HepG2 (cell line): ENCODE results near the gene ZNF23. TPM values are rescaled to one million over a fixed set of nuclear protein-coding genes. Genes with fewer than 3 reads are reported as not detected.
A peak's percentile ranks its signal among the peaks of the same experiment; 100 is the strongest.

Experiments
- AGO2 ChIP-seq: fragments of 200-400 bp; formaldehyde crosslinking; optimal IDR thresholded peaks from 2 replicates; pipeline ENCODE3; 2017; ENCODE audit warnings: mild to moderate bottlenecking, low read depth, low read length, moderate library complexity
- CHD4 ChIP-seq: fragments of 200-600 bp; sonication (generic); IDR thresholded peaks from 2 replicates; pipeline ENCODE4 v1.7.0; 2017; ENCODE audit warnings: mild to moderate bottlenecking, low read length, borderline replicate concordance
- EED ChIP-seq: sonication (generic); formaldehyde crosslinking; IDR thresholded peaks from 2 replicates; pipeline ENCODE4 v1.5.0; 2020; ENCODE audit warnings: mild to moderate bottlenecking, missing genetic modification reagents
- EHMT2 ChIP-seq: fragments of 200-600 bp; sonication (generic); IDR thresholded peaks from 2 replicates; pipeline ENCODE4 v1.7.0; 2017; ENCODE audit warnings: antibody characterized with exemption, low read depth, low read length, borderline replicate concordance
- GATAD2A ChIP-seq: IDR thresholded peaks from 2 replicates; pipeline ENCODE4 v1.6.1; 2016
- IKZF1 ChIP-seq: fragments of 450-650 bp; IDR thresholded peaks from 2 replicates; pipeline ENCODE4 v1.7.1; 2016
- JARID2 ChIP-seq: sonication (generic); formaldehyde crosslinking; IDR thresholded peaks from 2 replicates; pipeline ENCODE4 v1.8.1; 2023; ENCODE audit warnings: missing genetic modification reagents, inconsistent platforms; ENCODE audit not compliant: insufficient replicate concordance
- NFKBIZ ChIP-seq: IDR thresholded peaks from 2 replicates; pipeline ENCODE4 v1.6.1; 2018; ENCODE audit warnings: missing genetic modification reagents, missing compliant biosample characterization
- RFXANK ChIP-seq: IDR thresholded peaks from 2 replicates; pipeline ENCODE4 v1.6.1; 2016
- SATB2 ChIP-seq: sonication (generic); formaldehyde crosslinking; IDR thresholded peaks from 2 replicates; pipeline ENCODE4 v1.5.0; 2020; ENCODE audit warnings: missing genetic modification reagents
- TAF1 ChIP-seq: sonication (generic); formaldehyde crosslinking; IDR thresholded peaks from 2 replicates; pipeline ENCODE4 v1.4.0; 2020; ENCODE audit warnings: missing genetic modification reagents
- YY1 ChIP-seq: IDR thresholded peaks from 2 replicates; pipeline ENCODE4 v1.6.1; 2011; ENCODE audit warnings: low read length, low read depth, moderate library complexity, mild to moderate bottlenecking; ENCODE audit not compliant: insufficient read depth, insufficient replicate concordance
- ZFYVE20 ChIP-seq: sonication (generic); formaldehyde crosslinking; IDR thresholded peaks from 2 replicates; pipeline ENCODE4 v1.8.0; 2023; ENCODE audit warnings: low read depth, mild to moderate bottlenecking, moderate library complexity, missing genetic modification reagents, borderline replicate concordance
- ZNF160 ChIP-seq: sonication (generic); formaldehyde crosslinking; IDR thresholded peaks from 2 replicates; pipeline ENCODE4 v1.8.0; 2022; ENCODE audit warnings: mild to moderate bottlenecking, inconsistent platforms, missing genetic modification reagents
- ZNF180 ChIP-seq: sonication (generic); formaldehyde crosslinking; IDR thresholded peaks from 2 replicates; pipeline ENCODE4 v1.4.0; 2020; ENCODE audit warnings: low read depth, missing genetic modification reagents, borderline replicate concordance
- ZNF274 ChIP-seq: sonication (generic); formaldehyde crosslinking; IDR thresholded peaks from 2 replicates; pipeline ENCODE4 v1.5.1; 2020; ENCODE audit warnings: mild to moderate bottlenecking, missing genetic modification reagents
- ZNF367 ChIP-seq: sonication (generic); formaldehyde crosslinking; IDR thresholded peaks from 2 replicates; pipeline ENCODE4 v1.4.0; 2020; ENCODE audit warnings: missing genetic modification reagents, borderline replicate concordance
- ZNF501 ChIP-seq: sonication (generic); formaldehyde crosslinking; IDR thresholded peaks from 2 replicates; pipeline ENCODE4 v1.5.1; 2020; ENCODE audit warnings: mild to moderate bottlenecking, moderate library complexity, missing genetic modification reagents
- ZNF570 ChIP-seq: sonication (generic); formaldehyde crosslinking; IDR thresholded peaks from 2 replicates; pipeline ENCODE4 v1.4.0; 2020; ENCODE audit warnings: mild to moderate bottlenecking, missing genetic modification reagents, borderline replicate concordance
- ZNF747 ChIP-seq: sonication (generic); formaldehyde crosslinking; IDR thresholded peaks from 2 replicates; pipeline ENCODE4 v1.8.1; 2023; ENCODE audit warnings: missing genetic modification reagents, mild to moderate bottlenecking, borderline replicate concordance
- polyA plus RNA-seq, 8 experiments: library from polyadenylated mRNA; depleted of rRNA in 3 of 8; stranded (reverse) in 7 of 8; unstranded in 1 of 8; fragments of >200 nt; fragmentation: Illumina TruSeq in 4 of 8; extraction: Trizol in 4 of 8; gene quantifications; 2 replicates each; pipeline versions ENCODE4 v1.2.1 to v1.2.3, GENCODE V29; 2011 to 2016; ENCODE audit warnings: low read depth in 4 of 8, missing spikeins in 1 of 8, mixed read lengths in 1 of 8; ENCODE audit not compliant: insufficient read depth in 1 of 8
- total RNA-seq, 5 experiments: library from RNA; depleted of rRNA; stranded (reverse); fragments of >200 nt; fragmentation: Illumina TruSeq; extraction: Trizol; gene quantifications; 2 replicates each; pipeline ENCODE4 v1.2.3, GENCODE V29; 2016; ENCODE audit warnings: low read depth in 1 of 5
- TF ChIP-seq, protein P1 (sequence below), 2 experiments: sonication (generic) in 1 of 2; formaldehyde crosslinking in 1 of 2; IDR thresholded peaks; 2 replicates each; pipeline versions ENCODE4 v1.6.1 to v1.9.0; 2014 to 2022; ENCODE audit warnings: antibody characterized with exemption in 1 of 2, borderline replicate concordance in 1 of 2, inconsistent platforms in 1 of 2, low read depth in 1 of 2, missing genetic modification reagents in 1 of 2
- TF ChIP-seq, protein P2 (sequence below): sonication (generic); formaldehyde crosslinking; IDR thresholded peaks from 2 replicates; pipeline ENCODE4 v1.8.0; 2022; ENCODE audit warnings: mild to moderate bottlenecking, missing genetic modification reagents; ENCODE audit not compliant: insufficient replicate concordance

Gene ZNF23
- total and polyA plus RNA-seq, 2 of the 13 experiments (the other 11 are each of a cell fraction or from before 2014, with no cell fraction given): 8.6 to 12.2 TPM

DNA sequence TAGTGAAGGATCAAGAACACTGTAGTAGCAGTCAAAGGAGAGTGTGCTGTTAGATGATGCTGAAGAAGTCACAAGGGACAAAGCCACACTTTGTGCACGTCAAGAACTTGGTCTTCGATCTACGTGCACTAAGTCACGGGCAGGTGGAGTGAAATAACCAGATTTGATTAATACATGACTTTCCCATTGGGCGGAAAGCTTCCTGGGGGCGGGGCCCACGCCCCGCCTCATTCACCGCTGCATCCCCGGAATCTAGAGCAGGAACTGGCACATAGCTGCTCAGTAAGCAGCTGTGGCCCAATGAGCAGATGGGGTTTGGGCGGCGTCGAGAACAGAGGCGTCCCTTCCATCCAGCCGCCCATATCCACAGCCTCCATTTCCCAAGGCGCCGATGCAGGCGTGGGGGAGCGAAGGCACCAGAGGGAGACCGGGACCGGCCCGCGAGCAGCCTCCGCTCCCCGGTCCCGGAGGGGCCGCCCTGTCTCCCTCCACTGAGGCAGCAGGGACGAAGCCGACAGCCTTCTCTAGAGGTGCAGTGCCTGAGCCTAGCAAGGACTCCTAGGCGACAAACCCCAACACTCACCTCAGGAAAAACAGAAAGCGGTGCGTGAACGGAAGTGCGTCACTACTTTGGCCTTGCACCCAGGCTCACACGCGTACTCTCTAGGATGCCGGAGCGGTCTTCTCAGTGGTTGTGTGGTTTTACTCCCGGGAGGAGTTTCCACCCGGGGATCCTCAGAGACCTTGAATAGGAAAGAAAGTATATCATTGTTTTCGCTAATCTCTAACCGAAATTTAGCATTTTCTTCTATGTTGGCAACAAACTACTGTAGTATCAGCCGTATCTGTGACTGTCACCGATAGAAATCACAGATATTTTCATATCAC lies 22.2 kb upstream of the ZNF23 start (continued):
- TF ChIP-seq, protein P1, sequence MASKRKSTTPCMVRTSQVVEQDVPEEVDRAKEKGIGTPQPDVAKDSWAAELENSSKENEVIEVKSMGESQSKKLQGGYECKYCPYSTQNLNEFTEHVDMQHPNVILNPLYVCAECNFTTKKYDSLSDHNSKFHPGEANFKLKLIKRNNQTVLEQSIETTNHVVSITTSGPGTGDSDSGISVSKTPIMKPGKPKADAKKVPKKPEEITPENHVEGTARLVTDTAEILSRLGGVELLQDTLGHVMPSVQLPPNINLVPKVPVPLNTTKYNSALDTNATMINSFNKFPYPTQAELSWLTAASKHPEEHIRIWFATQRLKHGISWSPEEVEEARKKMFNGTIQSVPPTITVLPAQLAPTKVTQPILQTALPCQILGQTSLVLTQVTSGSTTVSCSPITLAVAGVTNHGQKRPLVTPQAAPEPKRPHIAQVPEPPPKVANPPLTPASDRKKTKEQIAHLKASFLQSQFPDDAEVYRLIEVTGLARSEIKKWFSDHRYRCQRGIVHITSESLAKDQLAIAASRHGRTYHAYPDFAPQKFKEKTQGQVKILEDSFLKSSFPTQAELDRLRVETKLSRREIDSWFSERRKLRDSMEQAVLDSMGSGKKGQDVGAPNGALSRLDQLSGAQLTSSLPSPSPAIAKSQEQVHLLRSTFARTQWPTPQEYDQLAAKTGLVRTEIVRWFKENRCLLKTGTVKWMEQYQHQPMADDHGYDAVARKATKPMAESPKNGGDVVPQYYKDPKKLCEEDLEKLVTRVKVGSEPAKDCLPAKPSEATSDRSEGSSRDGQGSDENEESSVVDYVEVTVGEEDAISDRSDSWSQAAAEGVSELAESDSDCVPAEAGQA (IDR thresholded peaks at IDR 0.05; ENCODE audit: low read depth): peak; percentile 93
- TF ChIP-seq, protein P1 (CRISPR knock-in tag; IDR thresholded peaks at IDR 0.05; ENCODE audit: borderline replicate concordance): no peak
- TF ChIP-seq ZNF160 (peak; percentile 78; the same call in 1 of the 2 replicates), JARID2 (peak; percentile 56), ZNF180 (no peak), AGO2 (peak; percentile 78), EHMT2 (peak; percentile 81; the same call in 1 of the 2 replicates), ZNF274 (CRISPR knock-in tag) (peak; percentile 91), NFKBIZ (CRISPR knock-in tag) (0 out of 2 replicates have a peak, but pooled peaks have one; percentile 40), GATAD2A (CRISPR knock-in tag) (peak; percentile 64), EED (CRISPR knock-in tag) (peak; percentile 95), CHD4 (no peak), ZNF367 (CRISPR knock-in tag) (no peak), ZNF747 (0 out of 2 replicates have a peak, but pooled peaks have one; percentile 64), TAF1 (CRISPR knock-in tag) (peak; percentile 79), ZNF501 (CRISPR knock-in tag) (peak; percentile 75), IKZF1 (no peak), SATB2 (CRISPR knock-in tag) (no peak), ZFYVE20 (CRISPR knock-in tag) (no peak), YY1 (peak; percentile 80), ZNF570 (CRISPR knock-in tag) (no peak), RFXANK (CRISPR knock-in tag) (peak; percentile 73; the same call in 1 of the 2 replicates)
- TF ChIP-seq, protein P2, sequence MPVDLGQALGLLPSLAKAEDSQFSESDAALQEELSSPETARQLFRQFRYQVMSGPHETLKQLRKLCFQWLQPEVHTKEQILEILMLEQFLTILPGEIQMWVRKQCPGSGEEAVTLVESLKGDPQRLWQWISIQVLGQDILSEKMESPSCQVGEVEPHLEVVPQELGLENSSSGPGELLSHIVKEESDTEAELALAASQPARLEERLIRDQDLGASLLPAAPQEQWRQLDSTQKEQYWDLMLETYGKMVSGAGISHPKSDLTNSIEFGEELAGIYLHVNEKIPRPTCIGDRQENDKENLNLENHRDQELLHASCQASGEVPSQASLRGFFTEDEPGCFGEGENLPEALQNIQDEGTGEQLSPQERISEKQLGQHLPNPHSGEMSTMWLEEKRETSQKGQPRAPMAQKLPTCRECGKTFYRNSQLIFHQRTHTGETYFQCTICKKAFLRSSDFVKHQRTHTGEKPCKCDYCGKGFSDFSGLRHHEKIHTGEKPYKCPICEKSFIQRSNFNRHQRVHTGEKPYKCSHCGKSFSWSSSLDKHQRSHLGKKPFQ: no peak
